K562 (cell line): ENCODE results near the gene C12orf60. TPM values are rescaled to one million over a fixed set of nuclear protein-coding genes. Genes with fewer than 3 reads are reported as not detected.

Experiments used
- E2F6 ChIP-seq, 2 experiments: IDR thresholded peaks; 2 replicates each; pipeline ENCODE4 v1.6.1; 2011; ENCODE audit warnings: borderline replicate concordance in 1 of 2, control low read depth in 1 of 2, low read depth in 1 of 2, low read length in 1 of 2, mild to moderate bottlenecking in 1 of 2, mixed read lengths in 1 of 2, moderate library complexity in 1 of 2; ENCODE audit not compliant: insufficient read depth in 1 of 2, insufficient read length in 1 of 2, poor library complexity in 1 of 2, severe bottlenecking in 1 of 2; ENCODE audit errors: extremely low read depth in 1 of 2
- HMBOX1 ChIP-seq: sonication (generic); IDR thresholded peaks from 2 replicates; pipeline ENCODE4 v1.6.1; 2016
- HMGN3 ChIP-seq: IDR thresholded peaks from 2 replicates; pipeline ENCODE4 v1.6.1; 2011; ENCODE audit warnings: borderline replicate concordance, low read depth, mild to moderate bottlenecking, mixed read lengths, low read length; ENCODE audit not compliant: insufficient read length; ENCODE audit errors: extremely low read depth
- HMGXB4 ChIP-seq: sonication (generic); formaldehyde crosslinking; IDR thresholded peaks from 2 replicates; pipeline ENCODE4 v1.8.1; 2023; ENCODE audit warnings: mild to moderate bottlenecking, missing genetic modification reagents
- IRF1 ChIP-seq: sonication (generic); formaldehyde crosslinking; IDR thresholded peaks from 2 replicates; pipeline ENCODE4 v1.8.0; 2022; ENCODE audit warnings: missing genetic modification reagents, mild to moderate bottlenecking, borderline replicate concordance
- NFIX ChIP-seq: fragments of 250-450 bp; sonication (Bioruptor Pico); IDR thresholded peaks from 2 replicates; pipeline ENCODE4 v1.4.0; 2020; ENCODE audit warnings: low read depth, mild to moderate bottlenecking, moderate library complexity
- PRDM10 ChIP-seq: fragments of 450-650 bp; IDR thresholded peaks from 2 replicates; pipeline ENCODE4 v1.6.1; 2018; ENCODE audit not compliant: partially characterized antibody
- PTTG1 ChIP-seq: fragments of 450-650 bp; IDR thresholded peaks from 2 replicates; pipeline ENCODE4 v1.6.1; 2016; ENCODE audit warnings: low read depth, mild to moderate bottlenecking, missing genetic modification characterization, missing compliant biosample characterization
- SLC30A9 ChIP-seq: fragments of 250-450 bp; sonication (Bioruptor Pico); IDR thresholded peaks from 2 replicates; pipeline ENCODE4 v1.8.0; 2022; ENCODE audit warnings: mild to moderate bottlenecking, moderate library complexity
- TBP ChIP-seq: optimal IDR thresholded peaks from 2 replicates; pipeline ENCODE3; 2011; ENCODE audit warnings: low read depth, low read length, improper control_type of control experiment
- UBTF ChIP-seq, 2 experiments: IDR thresholded peaks; 2 replicates each; pipeline ENCODE4 v1.6.1; 2012; ENCODE audit warnings: improper control_type of control experiment in 2 of 2, low read depth in 2 of 2, low read length in 2 of 2, borderline replicate concordance in 1 of 2
- YY1 ChIP-seq, 3 experiments: IDR thresholded peaks; 2 replicates each; pipeline ENCODE4 v1.6.1; 2011; ENCODE audit warnings: low read length in 2 of 3, mild to moderate bottlenecking in 2 of 3, moderate library complexity in 2 of 3, borderline replicate concordance in 1 of 3, control low read depth in 1 of 3, low read depth in 1 of 3; ENCODE audit not compliant: insufficient read depth in 3 of 3, insufficient replicate concordance in 2 of 3, control insufficient read depth in 1 of 3, insufficient read length in 1 of 3; ENCODE audit errors: extremely low read depth in 1 of 3
- polyA plus RNA-seq, 8 experiments: library from polyadenylated mRNA; depleted of rRNA in 4 of 8; stranded (reverse) in 5 of 8; unstranded in 3 of 8; fragments of >200 nt; fragmentation: Nextera tagmentation in 2 of 8; fragmentation: Illumina TruSeq in 1 of 8; extraction: Ambion mirVana in 2 of 8; extraction: Trizol in 1 of 8; gene quantifications; 2 replicates each; pipeline versions ENCODE4 v1.2.1 to v1.2.3, GENCODE V29; 2011 to 2014; ENCODE audit warnings: inconsistent platforms in 1 of 8, missing spikeins in 1 of 8
- total RNA-seq, 7 experiments: library from RNA; depleted of rRNA in 6 of 7; stranded (reverse); fragments of >200 nt in 6 of 7; fragmentation: Illumina TruSeq in 2 of 7; extraction: Trizol in 2 of 7; gene quantifications; 2 replicates each; pipeline versions ENCODE4 v1.2.1 to v1.2.3, GENCODE V29; 2011 to 2021; ENCODE audit warnings: low replicate concordance in 1 of 7

C12orf60 gene
- total and polyA plus RNA-seq, 9 of the 15 experiments (the other 6 are each of a cell fraction or from before 2014, with no cell fraction given): 0.41 to 4.4 (median 2.5) TPM

GRCh38 chr12:14803011-14803829, at the start of gene C12orf60, which contains the start of gene WBP11 (continued):
- TF ChIP-seq E2F6 (IDR thresholded peaks at IDR 0.05; ENCODE audit: borderline replicate concordance in 1 of 2, extremely low read depth in 1 of 2, insufficient read depth in 1 of 2, insufficient read length in 1 of 2, low read depth in 1 of 2, low read length in 1 of 2, poor library complexity in 1 of 2, severe bottlenecking in 1 of 2) (peak in 1 of 2 experiments; percentile 48), UBTF (IDR thresholded peaks at IDR 0.05; ENCODE audit: borderline replicate concordance in 1 of 2, low read depth in 2 of 2, low read length in 2 of 2) (no peak), TBP (peak; percentile 80), HMBOX1 (0 out of 2 replicates have a peak, but pooled peaks have one; percentile 56), YY1 (IDR thresholded peaks at IDR 0.05; ENCODE audit: borderline replicate concordance in 1 of 3, control insufficient read depth in 1 of 3, extremely low read depth in 1 of 3, insufficient read depth in 3 of 3, insufficient read length in 1 of 3, insufficient replicate concordance in 2 of 3, low read depth in 1 of 3, low read length in 2 of 3) (peak; percentile 65 to 94 (median 89)), IRF1 (CRISPR knock-in tag) (no peak), NFIX (CRISPR knock-in tag) (no peak), PRDM10 (peak; percentile 23), HMGN3 (no peak), PTTG1 (tag) (no peak), SLC30A9 (CRISPR knock-in tag) (no peak), HMGXB4 (CRISPR knock-in tag) (no peak)
